Stimulated activated effector memory CD8-positive, alpha-beta T cell treated with anti-CD3 and anti-CD28 coated beads, Interleukin-12 subunit alpha, Interleukin-12 subunit beta, amount 100 ng/mL, for 72 hours (primary cell): Measurements from ENCODE around the gene DPPA3.
"Not testable (repeated sequence)": the region's sequence is repeated elsewhere in the genome, so short reads cannot be mapped to it uniquely, and the experiment has no call there.

Experiments
- ATAC-seq: fragments of 150-1000 bp; cut with Tn5 transposase; 2 replicates; pipeline ENCODE4 v1.10.0; 2021
- DNase-seq, 2 donors: peaks; one replicate each; pipeline ENCODE4 v3.0.0; 2021 to 2022; ENCODE audit warnings: low spot score in 2 of 2
- H3K27ac Mint-ChIP-seq: one replicate; pipeline ENCODE4 v1.8.0; 2022; ENCODE audit warnings: mild to moderate bottlenecking, mixed read lengths
- H3K36me3 Mint-ChIP-seq: one replicate; pipeline ENCODE4 v1.8.0; 2022; ENCODE audit warnings: mild to moderate bottlenecking, mixed read lengths
- H3K4me1 Mint-ChIP-seq: one replicate; pipeline ENCODE4 v1.8.0; 2022; ENCODE audit warnings: mixed read lengths
- H3K4me3 Mint-ChIP-seq: one replicate; pipeline ENCODE4 v1.8.0; 2022; ENCODE audit warnings: mild to moderate bottlenecking, mixed read lengths
- H3K9me3 Mint-ChIP-seq: one replicate; pipeline ENCODE4 v1.8.0; 2022; ENCODE audit warnings: mixed read lengths

DPPA3 gene

DNA sequence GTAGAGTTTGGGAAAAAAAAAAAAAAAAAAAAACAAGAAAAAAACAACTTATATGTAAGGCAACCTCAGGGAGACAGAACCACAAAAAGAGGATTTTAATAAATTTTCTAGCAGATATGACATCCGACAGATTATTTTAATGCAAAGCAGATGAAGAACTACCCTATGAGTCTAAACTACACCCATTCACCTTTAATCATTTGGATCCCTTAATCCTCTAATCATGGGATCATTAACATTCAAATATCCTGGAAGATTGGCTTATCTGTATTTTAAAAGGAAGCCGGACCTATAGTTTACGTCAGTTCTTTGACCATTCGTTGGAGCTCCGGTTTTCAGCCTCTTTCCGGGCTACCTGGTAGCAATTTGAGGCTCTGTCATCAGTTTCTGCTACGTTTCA is at the start of gene DPPA3:
DPPA3 (plus strand) TSS at position 301 of the 400 bp plus-strand sequence. CDS start 138 bp downstream, outside the sequence.
- no peak within 1 kb of the TSS for H3K27ac Mint-ChIP-seq
- no peak for ATAC-seq

DNA sequence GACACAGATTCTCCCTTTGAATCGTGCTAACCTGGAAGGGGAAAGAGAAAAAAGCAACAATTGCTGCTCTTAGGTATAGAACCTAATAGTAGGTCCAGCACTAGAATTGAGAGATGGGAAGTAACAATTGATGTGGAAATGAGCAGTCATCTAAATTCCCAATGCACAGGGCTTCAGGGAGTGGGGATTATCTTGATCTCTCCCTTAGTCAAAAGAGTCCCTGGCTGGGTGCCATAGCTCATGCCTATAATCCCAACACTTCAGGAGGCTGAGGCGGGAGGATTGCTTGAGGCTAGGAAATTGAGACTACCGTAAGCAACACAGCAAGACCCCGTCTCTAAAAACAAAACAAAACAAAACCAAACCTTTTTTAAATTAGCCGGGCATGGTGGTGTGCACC is 49.5 kb upstream of the DPPA3 start:
- Mint-ChIP-seq H3K9me3 (no peaks in the 10 kb centered on the region), H3K36me3 (no peaks in the 10 kb centered on the region), H3K4me3 (no peak overlapping the region), H3K27ac (no peak overlapping the region), H3K4me1 (no peaks in the 10 kb centered on the region)
- DNase-seq, result no peak
- ATAC-seq, result no peak

More for the DNA sequence above, at the start of gene DPPA3:
- Mint-ChIP-seq H3K36me3 (no peaks in the 10 kb centered on the region), H3K4me3 (no peak within 1 kb of the TSS), H3K4me1 (no peaks in the 10 kb centered on the region), H3K9me3 (no peaks in the 10 kb centered on the region)
- DNase-seq, result no peak

DNA sequence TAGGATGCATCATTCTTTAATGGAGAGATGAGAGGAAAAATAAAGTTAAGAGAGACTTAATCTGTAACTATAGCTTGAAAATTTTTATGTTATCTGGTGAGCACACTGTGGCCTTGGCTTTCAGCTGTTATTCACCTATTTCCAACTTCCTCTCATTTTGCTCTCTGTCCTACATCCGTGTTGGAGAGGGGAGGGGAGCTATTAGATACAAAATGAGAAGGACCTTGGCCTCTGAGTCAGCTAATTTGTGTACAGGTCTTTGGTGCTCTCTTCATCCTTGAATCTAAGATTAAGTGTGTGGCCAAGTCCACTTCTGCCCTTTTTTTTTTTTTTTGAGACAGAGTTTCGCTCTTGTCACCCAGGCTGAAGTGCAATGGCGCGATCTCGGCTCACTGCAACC is 44.6 kb upstream of the DPPA3 start:
- DNase-seq, result no peak
- no peak for ATAC-seq
- Mint-ChIP-seq H3K36me3 (no peaks in the 10 kb centered on the region), H3K4me1 (no peaks in the 10 kb centered on the region), H3K4me3 (no peak overlapping the region), H3K27ac (no peak overlapping the region), H3K9me3 (no peaks in the 10 kb centered on the region)

DNA sequence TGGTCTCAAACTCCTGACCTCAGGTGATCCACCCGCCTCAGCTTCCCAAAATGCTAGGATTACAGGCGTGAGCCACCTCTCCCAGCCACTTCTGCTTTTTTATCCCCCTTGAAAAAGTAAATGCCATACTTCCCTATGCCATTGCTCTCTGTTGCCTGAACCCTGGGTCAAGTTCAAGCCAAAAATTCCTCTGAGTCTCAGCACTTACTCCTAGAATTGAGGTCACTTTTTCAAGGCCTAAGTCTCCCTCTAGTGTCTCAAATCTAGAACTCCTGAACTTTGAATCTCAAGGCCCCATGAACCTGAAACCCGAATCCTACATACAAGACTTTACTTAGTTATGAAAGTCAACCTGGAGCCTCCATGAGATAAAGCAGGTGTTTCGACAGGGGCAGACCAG is 44.1 kb upstream of the DPPA3 start:
- Mint-ChIP-seq H3K27ac (no peak overlapping the region), H3K4me3 (no peak overlapping the region), H3K4me1 (no peaks in the 10 kb centered on the region), H3K9me3 (no peaks in the 10 kb centered on the region), H3K36me3 (no peaks in the 10 kb centered on the region)
- DNase-seq (no peak), ATAC-seq (no peak)

DNA sequence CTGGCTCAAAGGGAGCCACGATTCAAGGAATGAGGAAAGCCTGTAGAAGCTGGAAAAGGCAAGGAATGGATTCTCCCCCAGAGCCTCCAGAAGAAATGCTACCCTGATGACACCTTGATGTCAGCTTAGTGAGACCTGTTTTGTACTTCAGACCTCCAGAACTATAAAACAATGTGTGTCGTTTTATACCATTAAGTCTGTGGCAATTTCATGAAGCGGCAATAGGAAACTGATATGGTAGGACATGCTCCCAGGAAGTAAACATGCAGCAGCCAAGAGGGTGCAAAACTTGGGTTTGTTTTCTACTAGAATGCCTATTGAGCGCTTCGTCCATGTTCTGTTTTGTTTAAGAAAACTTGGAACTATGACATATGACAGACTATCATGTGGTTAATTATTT is 43.1 kb upstream of the DPPA3 start:
- no peaks in the 10 kb centered on the region for H3K4me1 Mint-ChIP-seq
- no peak overlapping the region for H3K27ac Mint-ChIP-seq
- ATAC-seq, result no peak
- no peak overlapping the region for H3K4me3 Mint-ChIP-seq
- no peaks in the 10 kb centered on the region for H3K9me3 Mint-ChIP-seq
- no peak for DNase-seq
- no peaks in the 10 kb centered on the region for H3K36me3 Mint-ChIP-seq

DNA sequence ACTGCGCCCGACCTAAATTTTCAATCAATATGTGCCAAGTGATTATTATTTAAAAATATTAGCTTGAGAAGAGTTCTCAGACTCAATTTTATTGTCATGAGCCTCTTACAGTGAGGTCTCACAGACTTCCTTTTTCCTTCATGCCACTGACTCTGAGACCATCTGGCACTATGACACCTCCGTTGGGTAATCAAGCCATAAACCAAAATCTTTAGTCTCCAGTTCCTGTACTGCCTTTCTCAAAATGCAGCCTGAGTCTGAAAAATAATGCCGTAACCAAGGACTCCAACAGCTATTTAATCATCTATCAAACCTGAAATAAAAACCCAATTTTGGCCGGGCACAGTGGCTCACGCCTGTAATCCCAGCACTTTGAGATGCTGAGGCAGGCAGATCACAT is 35.8 kb upstream of the DPPA3 start:
- H3K4me1 Mint-ChIP-seq, H3K4me3 Mint-ChIP-seq, H3K27ac Mint-ChIP-seq, H3K9me3 Mint-ChIP-seq, ATAC-seq, DNase-seq, H3K36me3 Mint-ChIP-seq: not testable (repeated sequence)

DNA sequence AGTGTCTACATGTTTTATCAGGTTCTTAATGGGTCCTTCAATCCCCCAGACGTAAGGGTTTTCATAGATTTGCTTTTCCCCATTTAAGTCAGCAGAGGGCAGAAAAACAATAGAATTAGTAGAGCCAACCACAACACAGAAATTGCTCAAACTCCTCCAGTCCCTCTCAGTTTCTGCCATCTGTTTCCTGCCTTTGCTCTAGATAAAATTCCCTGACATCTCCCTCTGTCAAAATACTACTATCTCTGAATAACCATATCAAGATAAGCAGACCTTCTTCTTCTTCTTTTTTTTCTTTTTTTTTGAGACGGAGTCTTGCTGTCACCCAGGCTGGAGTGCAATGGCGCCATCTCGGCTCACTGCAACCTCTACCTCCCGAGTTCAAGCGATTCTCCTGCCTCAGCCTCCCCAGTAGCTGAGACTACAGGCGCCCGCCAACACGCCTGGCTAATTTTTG is 33.8 kb upstream of the DPPA3 start:
- peak; percentile 64 for ATAC-seq
- not testable (repeated sequence) for H3K27ac Mint-ChIP-seq, H3K4me1 Mint-ChIP-seq, H3K9me3 Mint-ChIP-seq, H3K36me3 Mint-ChIP-seq, H3K4me3 Mint-ChIP-seq, DNase-seq

DNA sequence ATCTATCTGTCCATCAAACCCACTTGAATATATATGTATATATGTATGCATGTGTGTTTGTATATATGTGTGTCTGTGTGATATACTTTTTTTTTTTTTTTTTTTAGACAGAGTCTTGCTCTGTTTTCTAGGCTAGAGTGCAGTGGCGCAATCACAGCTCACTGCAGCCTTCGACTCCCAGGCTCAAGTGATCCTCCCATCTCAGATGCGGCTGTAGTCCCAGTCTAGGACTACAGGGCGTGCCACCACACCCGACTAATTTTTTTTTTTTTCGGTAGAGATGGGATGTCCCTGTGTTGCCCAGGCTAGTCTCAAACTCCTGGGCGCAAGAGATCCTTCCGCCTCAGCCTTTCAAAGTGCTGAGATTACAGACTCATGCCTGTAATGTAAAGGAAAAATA is 32.5 kb upstream of the DPPA3 start:
- H3K4me3 Mint-ChIP-seq, result no peak overlapping the region
- no peak overlapping the region for H3K27ac Mint-ChIP-seq
- no peaks in the 10 kb centered on the region for H3K9me3 Mint-ChIP-seq
- H3K36me3 Mint-ChIP-seq, result no peaks in the 10 kb centered on the region
- H3K4me1 Mint-ChIP-seq, result peaks cover 7% of the 10 kb centered on the region
- no peak for ATAC-seq
- no peak for DNase-seq

DNA sequence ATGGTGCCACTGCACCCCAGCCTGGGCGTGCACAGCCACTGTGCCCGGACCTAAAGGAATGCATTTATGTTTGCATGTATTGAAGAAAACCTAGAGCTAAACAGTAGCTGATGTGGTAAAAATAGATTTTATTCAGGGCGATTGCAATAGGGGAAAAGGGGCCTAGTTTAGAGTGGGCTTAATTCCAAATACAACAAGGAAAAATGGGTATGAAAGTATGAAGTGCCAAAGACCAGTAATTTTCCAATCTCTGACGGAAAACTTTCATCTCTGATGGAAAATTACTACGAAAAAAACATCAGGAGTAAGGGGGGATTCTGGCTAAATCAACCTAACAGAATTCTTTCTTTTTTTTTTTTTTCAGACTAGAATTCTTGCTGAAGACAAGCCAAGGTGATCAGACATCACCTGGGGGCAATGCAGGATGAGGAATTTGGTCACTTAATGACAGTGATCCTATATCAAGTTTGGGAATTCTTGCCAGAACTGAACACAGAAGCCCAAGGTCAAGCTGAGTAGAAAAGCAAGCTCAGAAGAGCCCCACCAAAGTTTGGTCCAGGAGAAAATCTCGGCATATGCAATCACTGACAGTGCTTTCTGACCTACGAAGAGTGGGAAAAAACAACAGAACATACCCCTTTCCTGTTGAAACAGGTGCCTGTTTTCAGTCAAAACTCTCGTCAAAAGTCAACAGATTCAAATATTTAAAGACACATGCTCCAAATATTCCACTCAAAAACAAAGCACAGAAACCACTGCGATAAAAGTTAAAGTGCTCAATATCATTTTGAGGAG is 31.8 kb upstream of the DPPA3 start:
- H3K36me3 Mint-ChIP-seq, result no peaks in the 10 kb centered on the region
- peaks cover 7% of the 10 kb centered on the region for H3K4me1 Mint-ChIP-seq
- H3K27ac Mint-ChIP-seq, result no peak overlapping the region
- H3K4me3 Mint-ChIP-seq, result no peak overlapping the region
- ATAC-seq, result no peak
- no peak for DNase-seq
- no peaks in the 10 kb centered on the region for H3K9me3 Mint-ChIP-seq

DNA sequence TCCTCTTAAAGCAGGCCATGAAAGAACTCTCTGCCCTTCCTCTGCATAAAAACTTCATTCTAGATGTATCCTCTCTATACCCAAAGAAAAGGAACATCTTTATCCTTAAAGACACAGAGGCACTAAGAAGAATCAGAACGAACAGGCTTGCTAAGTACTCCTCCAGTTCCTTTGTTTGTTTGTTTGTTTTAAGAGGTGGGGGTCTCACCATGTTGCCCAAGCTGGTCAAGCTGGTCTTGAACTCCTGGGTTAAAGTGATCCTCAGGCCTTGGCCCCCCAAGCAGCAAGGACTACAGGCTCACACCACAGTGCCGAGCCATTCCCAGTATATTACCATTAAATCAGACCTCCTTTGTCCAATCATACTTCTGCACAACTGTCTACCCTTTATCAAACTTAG is 29.7 kb upstream of the DPPA3 start:
- Mint-ChIP-seq H3K4me3 (no peak overlapping the region), H3K27ac (no peak overlapping the region), H3K9me3 (no peaks in the 10 kb centered on the region), H3K4me1 (peaks cover 7% of the 10 kb centered on the region), H3K36me3 (no peaks in the 10 kb centered on the region)
- DNase-seq (no peak), ATAC-seq (no peak)

DNA sequence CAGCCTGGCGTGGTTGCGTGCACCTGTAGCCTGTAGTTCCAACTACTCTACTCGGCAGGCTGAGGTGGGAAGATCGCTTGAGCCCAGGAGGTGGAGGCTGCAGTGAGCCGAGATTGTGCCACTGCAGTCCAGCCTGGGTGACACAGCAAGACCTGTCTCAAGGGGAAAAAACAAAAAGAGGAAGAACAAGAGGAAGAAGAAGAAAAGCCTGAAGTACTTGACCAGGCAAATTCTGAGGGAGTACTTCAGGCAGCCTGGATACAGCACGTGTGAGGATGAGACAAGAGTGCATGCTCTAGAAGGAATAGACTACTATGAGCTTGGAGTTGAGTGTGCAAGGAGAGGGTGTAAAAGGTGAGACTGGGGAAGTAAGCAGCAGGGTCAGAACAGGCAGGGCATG is 17.4 kb upstream of the DPPA3 start:
- no peaks in the 10 kb centered on the region for H3K9me3 Mint-ChIP-seq
- no peak for ATAC-seq
- peaks cover 6% of the 10 kb centered on the region for H3K4me1 Mint-ChIP-seq
- no peak overlapping the region for H3K27ac Mint-ChIP-seq
- H3K36me3 Mint-ChIP-seq, result no peaks in the 10 kb centered on the region
- DNase-seq, result no peak
- no peak overlapping the region for H3K4me3 Mint-ChIP-seq

DNA sequence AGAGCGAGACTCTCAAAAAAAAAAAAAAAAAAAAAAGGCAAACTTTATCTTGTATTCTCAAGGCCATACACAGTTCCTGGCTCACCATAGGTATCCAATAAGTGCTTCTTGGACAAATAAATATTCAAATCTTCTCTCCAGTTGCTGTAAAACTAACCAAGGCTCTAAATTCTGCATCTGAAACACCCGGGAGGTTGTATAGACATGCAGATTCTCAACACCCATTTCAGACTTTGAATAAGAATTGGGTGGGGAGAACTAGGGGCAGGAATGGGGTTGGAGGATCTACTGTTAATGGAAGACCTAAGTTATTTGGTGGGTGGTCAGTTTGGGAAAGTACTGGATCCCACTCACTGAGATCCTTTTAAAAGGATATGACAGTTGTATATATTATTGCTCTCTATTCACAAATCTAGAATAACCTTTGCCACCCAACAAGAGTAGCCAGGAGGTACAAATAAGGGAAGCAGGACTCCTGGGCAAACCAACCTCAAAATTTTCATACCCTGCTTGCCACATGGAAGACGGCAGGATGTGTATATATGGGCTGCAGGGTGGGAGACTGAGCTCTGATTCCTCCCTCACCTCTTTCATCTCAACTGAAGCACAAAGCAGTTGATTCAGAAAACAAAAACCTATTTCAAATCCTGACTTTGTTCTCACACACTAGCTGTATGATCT is 16.5 kb upstream of the DPPA3 start:
- ATAC-seq (no peak), DNase-seq (no peak)
- no peak overlapping the region for H3K4me3 Mint-ChIP-seq
- H3K4me1 Mint-ChIP-seq, result peaks cover 6% of the 10 kb centered on the region
- H3K27ac Mint-ChIP-seq, result no peak overlapping the region
- H3K36me3 Mint-ChIP-seq, result no peaks in the 10 kb centered on the region
- H3K9me3 Mint-ChIP-seq, result no peaks in the 10 kb centered on the region

DNA sequence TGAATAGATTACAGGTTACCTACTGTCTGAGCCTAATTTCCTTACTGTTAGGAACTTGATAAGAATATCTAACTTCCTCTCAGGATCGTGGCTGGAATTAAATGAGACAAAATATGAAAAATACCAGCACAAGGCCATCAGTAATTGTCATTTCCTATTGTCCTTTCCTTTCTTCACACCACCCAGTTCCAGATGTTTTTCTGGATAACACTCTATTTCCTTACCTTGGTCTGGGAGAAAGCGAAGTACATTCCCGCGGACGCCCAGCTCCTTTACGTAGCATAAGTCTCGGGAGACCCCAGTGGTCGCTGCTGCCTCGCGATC is 16.0 kb upstream of the DPPA3 start:
- peaks cover 6% of the 10 kb centered on the region for H3K4me1 Mint-ChIP-seq

DNA sequence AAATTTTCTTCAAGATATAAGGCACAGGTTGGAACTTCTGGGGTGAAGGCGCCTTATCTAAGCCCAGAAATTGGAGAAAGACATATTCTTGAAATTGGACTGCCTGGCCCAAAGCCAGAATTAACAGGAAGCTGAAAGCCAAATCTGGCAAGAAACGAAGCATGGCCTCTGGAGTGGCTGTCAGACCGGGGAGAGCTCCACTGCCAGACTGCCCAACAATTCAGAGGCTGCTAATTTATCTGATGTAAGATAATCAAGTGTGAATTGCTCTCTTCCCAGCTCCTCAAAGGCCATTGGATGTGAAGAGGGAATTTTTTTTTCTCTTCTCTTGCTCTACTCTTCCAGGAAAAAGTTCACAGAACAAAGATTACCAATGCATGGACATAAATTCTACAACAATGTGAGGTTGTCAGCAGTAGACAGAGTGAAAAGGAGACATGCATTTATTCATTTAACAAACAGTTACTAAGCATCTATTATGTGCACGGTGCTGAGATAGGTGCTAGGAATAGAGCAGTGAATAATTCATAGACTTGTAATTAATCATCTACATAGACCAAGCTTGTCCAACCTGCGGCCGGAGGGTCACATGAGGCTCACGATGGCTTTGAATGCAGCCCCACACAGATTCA is 15.6 kb upstream of the DPPA3 start, which contains the start of gene GDF3:
GDF3 (minus strand) TSS at position 210 of the 632 bp plus-strand sequence; CDS start at position 163, 47 bp downstream.
- Mint-ChIP-seq H3K4me1 (peaks cover 6% of the 10 kb centered on the region), H3K4me3 (no peak within 1 kb of the TSS), H3K9me3 (no peaks in the 10 kb centered on the region), H3K36me3 (no peaks in the 10 kb centered on the region), H3K27ac (no peak within 1 kb of the TSS)
- ATAC-seq, result no peak
- DNase-seq, result no peak

More for the DNA sequence above, 16.0 kb upstream of the DPPA3 start:
- H3K9me3 Mint-ChIP-seq, result no peaks in the 10 kb centered on the region
- DNase-seq (no peak), ATAC-seq (no peak)
- H3K36me3 Mint-ChIP-seq, result no peaks in the 10 kb centered on the region
- H3K4me3 Mint-ChIP-seq, result no peak overlapping the region
- H3K27ac Mint-ChIP-seq, result no peak overlapping the region

DNA sequence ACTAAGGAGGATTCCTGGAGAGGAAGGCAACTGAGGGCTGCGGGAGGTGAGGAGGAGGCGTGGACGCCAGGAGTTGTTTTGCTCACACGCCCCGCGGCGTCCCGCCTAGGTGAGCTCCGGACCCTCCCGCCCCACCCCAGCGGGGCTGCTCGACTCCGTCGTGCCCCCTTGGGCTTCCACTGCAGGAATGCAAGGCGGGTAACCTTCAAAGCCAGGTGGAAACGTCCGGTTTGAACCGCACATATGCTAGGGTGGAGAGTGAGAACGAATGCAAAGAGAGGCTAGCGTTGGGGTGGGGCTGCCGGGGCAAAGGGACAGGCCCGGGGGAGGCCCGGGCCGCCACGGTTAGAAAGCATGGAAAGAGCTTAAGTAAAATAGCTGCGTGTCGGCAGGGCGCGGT is 5.4 kb upstream of the DPPA3 start:
- no peak overlapping the region for H3K27ac Mint-ChIP-seq

More for the DNA sequence above, 5.4 kb upstream of the DPPA3 start:
- Mint-ChIP-seq H3K4me1 (no peaks in the 10 kb centered on the region), H3K9me3 (no peaks in the 10 kb centered on the region), H3K36me3 (no peaks in the 10 kb centered on the region), H3K4me3 (no peak overlapping the region)
- no peak for ATAC-seq
- no peak for DNase-seq
